ENCODE data around the gene MAIP1.

DNA sequence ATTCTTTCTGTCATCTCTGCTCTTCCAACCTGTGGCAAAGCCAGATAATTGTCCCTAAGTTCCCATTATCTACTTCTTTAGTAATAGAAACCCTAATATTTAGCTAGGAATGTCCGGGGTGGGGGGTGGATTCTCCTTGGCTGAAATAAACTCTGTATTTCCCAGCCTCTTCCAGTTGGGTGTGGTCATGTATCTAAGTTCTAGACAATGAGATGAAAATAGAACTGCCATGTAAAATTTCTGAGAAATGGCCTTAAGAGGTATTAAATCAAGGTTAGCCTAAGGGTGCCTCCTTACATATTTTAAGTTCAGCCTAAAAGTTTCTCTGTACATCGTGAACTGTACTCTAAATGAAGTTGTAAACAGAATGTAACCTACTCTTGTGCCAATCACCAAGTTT lies 39.5 kb downstream of the MAIP1 start:
- TF ChIP-seq CTCF (IDR thresholded peaks at IDR 0.05), result no peak
- TF ChIP-seq ZFX (IDR thresholded peaks at IDR 0.05; ENCODE audit: borderline replicate concordance), result no peak
